A549 (cell line): ENCODE measurements around the gene PCBP3.
A peak's percentile ranks its signal among the peaks of the same experiment; 100 is the strongest.

Experiments used
- BCL3 ChIP-seq: fragments of >200 bp; sonication (Bioruptor Twin); formaldehyde crosslinking; IDR thresholded peaks from 3 replicates; pipeline ENCODE4 v1.6.1; 2016
- TFCP2L1 ChIP-seq: fragments of 250-450 bp; sonication (Bioruptor Pico); IDR thresholded peaks from 2 replicates; pipeline ENCODE4 v1.5.0; 2021; ENCODE audit warnings: mild to moderate bottlenecking
- TF ChIP-seq, protein P1 (sequence below): fragments of >200 bp; sonication (Bioruptor Twin); formaldehyde crosslinking; IDR thresholded peaks from 3 replicates; pipeline ENCODE4 v1.5.1; 2016

DNA sequence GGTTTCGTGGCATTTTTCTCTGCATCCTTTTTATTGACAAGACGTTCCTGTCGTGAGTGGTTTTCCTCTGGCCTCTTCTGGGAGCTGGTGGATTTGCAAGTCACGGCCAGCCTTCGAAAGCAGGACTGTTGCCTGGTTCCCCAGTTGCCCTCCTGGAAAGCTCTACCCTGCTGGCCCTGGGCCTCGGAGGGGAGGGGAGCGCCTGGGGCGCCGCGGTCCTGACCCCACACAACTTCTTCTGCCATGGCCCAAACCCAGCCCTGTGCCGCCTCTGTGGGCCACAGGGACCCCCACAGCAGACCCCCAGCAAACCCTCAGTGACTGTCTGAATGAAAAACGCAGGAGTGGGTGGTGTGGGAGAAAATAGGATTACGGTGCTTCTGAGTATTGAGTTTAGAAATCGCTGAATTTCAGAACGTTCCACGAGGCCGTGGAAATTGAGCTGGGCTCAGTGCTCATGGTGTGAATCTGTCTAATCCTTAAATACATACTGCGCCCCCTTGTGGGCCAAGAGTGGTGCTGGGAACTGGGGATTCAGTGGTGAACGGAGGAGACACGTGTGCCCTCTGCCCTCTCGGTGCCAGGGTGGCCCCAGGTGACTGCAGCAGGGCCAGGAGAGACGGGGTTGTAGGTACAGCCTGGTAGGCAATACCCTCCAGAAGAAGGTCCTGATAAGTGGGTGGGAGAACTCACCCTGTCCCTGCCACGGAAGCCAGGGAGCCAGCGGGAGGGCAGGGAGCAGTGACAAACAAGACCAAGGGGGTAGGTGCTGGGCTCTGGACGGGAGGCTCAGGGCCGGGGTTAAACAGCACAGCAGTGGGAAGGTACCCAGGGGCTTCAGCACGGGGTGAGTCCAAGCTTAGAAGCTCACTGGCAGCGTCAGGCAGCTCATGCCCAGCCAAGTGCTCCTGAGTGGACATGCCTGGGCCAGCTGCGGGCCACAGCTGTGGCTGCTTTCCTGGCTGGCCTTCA lies 236.9 kb downstream of the PCBP3 start:
- TF ChIP-seq, protein P1, sequence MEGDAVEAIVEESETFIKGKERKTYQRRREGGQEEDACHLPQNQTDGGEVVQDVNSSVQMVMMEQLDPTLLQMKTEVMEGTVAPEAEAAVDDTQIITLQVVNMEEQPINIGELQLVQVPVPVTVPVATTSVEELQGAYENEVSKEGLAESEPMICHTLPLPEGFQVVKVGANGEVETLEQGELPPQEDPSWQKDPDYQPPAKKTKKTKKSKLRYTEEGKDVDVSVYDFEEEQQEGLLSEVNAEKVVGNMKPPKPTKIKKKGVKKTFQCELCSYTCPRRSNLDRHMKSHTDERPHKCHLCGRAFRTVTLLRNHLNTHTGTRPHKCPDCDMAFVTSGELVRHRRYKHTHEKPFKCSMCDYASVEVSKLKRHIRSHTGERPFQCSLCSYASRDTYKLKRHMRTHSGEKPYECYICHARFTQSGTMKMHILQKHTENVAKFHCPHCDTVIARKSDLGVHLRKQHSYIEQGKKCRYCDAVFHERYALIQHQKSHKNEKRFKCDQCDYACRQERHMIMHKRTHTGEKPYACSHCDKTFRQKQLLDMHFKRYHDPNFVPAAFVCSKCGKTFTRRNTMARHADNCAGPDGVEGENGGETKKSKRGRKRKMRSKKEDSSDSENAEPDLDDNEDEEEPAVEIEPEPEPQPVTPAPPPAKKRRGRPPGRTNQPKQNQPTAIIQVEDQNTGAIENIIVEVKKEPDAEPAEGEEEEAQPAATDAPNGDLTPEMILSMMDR = peak; percentile 48
- TF ChIP-seq TFCP2L1 (CRISPR knock-in tag) (no peak), BCL3 (no peak)
